Adipocyte (in vitro differentiated cells): Measurements from ENCODE around the gene MRM2.

Source experiments
- DNase-seq: peaks from one replicate; pipeline ENCODE4 v3.0.0-alpha.2; 2015; ENCODE audit warnings: low read depth
- H3K27me3 ChIP-seq: replicated peaks from 2 replicates; pipeline ENCODE4 v1.7.0; 2013; ENCODE audit warnings: mild to moderate bottlenecking, low read length, moderate library complexity; ENCODE audit not compliant: control insufficient read depth, insufficient read depth
- H3K36me3 ChIP-seq: 2 replicates; pipeline ENCODE4 v1.7.0; 2013; ENCODE audit warnings: low read length, mild to moderate bottlenecking, moderate library complexity; ENCODE audit not compliant: control insufficient read depth, insufficient read depth, severe bottlenecking
- H3K4me1 ChIP-seq: 2 replicates; pipeline ENCODE4 v1.7.0; 2013; ENCODE audit warnings: mild to moderate bottlenecking, low read length, moderate library complexity; ENCODE audit not compliant: control insufficient read depth, insufficient read depth
- H3K4me3 ChIP-seq: 2 replicates; pipeline ENCODE4 v1.7.0; 2013; ENCODE audit warnings: mild to moderate bottlenecking, low read length, moderate library complexity
- H3K9ac ChIP-seq: 2 replicates; pipeline ENCODE4 v1.7.0; 2013; ENCODE audit warnings: mild to moderate bottlenecking, low read length, moderate library complexity
- H3K9me3 ChIP-seq: 2 replicates; pipeline ENCODE4 v1.7.0; 2013; ENCODE audit warnings: mild to moderate bottlenecking, low read length, moderate library complexity; ENCODE audit not compliant: control insufficient read depth

The MRM2 gene

GRCh38 chr7:2210551-2211258, 31.3 kb downstream of the MRM2 start:
- H3K4me3 ChIP-seq = no peak overlapping the region
- H3K27me3 ChIP-seq = no peaks in the 10 kb centered on the region
- no peaks in the 10 kb centered on the region for H3K4me1 ChIP-seq
- no peak for DNase-seq
- peaks cover 39% of the 10 kb centered on the region for H3K36me3 ChIP-seq
- no peaks in the 10 kb centered on the region for H3K9me3 ChIP-seq
- no peak overlapping the region for H3K9ac ChIP-seq

GRCh38 chr7:2209961-2210323, 32.1 kb downstream of the MRM2 start:
- H3K9me3 ChIP-seq = no peaks in the 10 kb centered on the region
- peaks cover 36% of the 10 kb centered on the region for H3K36me3 ChIP-seq
- DNase-seq = no peak
- no peak overlapping the region for H3K4me3 ChIP-seq
- H3K4me1 ChIP-seq = no peaks in the 10 kb centered on the region
- H3K27me3 ChIP-seq = no peaks in the 10 kb centered on the region
- peak overlapping the region; percentile 36 for H3K9ac ChIP-seq

- H3K27me3 ChIP-seq = no peaks in the 10 kb centered on the region
- H3K4me3 ChIP-seq = no peak overlapping the region
- H3K4me1 ChIP-seq = no peaks in the 10 kb centered on the region
- DNase-seq = peak; percentile 89
- H3K9ac ChIP-seq = peak overlapping the region; percentile 36
- H3K36me3 ChIP-seq = peaks cover 31% of the 10 kb centered on the region
- H3K9me3 ChIP-seq = no peaks in the 10 kb centered on the region
Observed at GRCh38 chr7:2209146-2209960, 32.7 kb downstream of the MRM2 start.

DNA sequence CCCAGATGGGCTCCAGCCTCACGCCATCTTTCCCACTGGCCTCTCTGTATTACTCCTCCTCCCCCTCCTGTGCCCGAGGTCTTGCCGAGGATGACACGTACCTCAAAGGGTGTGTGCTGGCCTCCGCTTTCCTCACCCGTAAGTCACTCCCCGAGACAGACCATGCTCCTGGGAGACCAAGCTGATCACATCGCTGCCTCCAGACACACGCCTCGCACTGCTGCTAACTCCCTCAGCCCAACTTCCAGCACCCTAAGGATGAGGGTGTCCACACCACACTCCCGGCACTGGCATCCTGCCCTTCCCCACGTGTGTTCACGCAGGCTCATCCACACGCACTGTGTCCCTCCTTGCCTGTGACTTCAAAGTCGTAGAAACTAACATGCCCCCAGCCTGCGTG, 33.3 kb downstream of the MRM2 start:
- H3K4me1 ChIP-seq = no peaks in the 10 kb centered on the region
- H3K9ac ChIP-seq = no peak overlapping the region
- H3K9me3 ChIP-seq = no peaks in the 10 kb centered on the region
- no peak for DNase-seq
- no peak overlapping the region for H3K4me3 ChIP-seq
- no peaks in the 10 kb centered on the region for H3K27me3 ChIP-seq
- H3K36me3 ChIP-seq = peaks cover 27% of the 10 kb centered on the region

DNA sequence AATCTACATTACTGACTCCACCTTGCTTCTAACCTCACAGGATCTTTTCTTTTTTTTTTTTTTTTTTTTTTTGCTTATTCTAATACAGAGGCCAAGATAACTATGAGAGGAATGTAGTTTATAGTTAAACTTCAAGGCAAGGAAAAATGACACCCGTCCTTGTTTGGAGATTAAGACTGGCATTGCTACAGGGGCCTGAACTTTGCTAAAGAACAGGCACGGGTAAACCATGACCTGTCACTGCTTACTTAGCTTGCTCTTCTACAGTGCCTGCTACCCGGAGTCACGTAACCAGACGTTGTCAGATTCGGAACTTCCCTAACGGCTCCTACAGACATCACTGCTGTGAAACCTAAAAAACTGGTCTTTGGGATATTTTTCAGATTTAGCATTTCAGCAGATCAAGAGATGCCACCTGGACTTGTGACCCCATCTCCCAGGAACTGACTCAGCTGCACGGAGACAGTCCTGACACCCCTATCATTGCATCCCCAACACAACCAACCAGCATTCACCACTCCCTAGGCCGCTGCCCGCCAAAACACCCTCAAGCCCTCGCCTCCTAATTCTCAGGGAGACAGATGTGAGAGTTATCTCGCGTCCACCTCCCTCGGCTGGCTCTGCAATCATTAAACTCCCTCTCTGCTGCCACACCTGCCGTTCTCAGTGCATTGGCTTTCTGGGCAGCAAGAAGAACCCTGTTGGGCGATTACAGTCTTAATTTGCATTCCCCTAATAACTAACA, 36.8 kb downstream of the MRM2 start:
- Histone ChIP-seq H3K27me3 (no peaks in the 10 kb centered on the region), H3K9ac (no peak overlapping the region), H3K36me3 (peaks cover 13% of the 10 kb centered on the region), H3K4me3 (no peak overlapping the region), H3K9me3 (no peaks in the 10 kb centered on the region), H3K4me1 (no peaks in the 10 kb centered on the region)
- peak; percentile 31 for DNase-seq

- H3K4me1 ChIP-seq = no peaks in the 10 kb centered on the region
- no peak for DNase-seq
- no peak overlapping the region for H3K9ac ChIP-seq
- no peak overlapping the region for H3K4me3 ChIP-seq
- H3K27me3 ChIP-seq = no peaks in the 10 kb centered on the region
- peaks cover 17% of the 10 kb centered on the region for H3K36me3 ChIP-seq
- no peaks in the 10 kb centered on the region for H3K9me3 ChIP-seq
Observed at GRCh38 chr7:2204446-2204845, 37.6 kb downstream of the MRM2 start.

- no peaks in the 10 kb centered on the region for H3K27me3 ChIP-seq
- no peak overlapping the region for H3K4me3 ChIP-seq
- DNase-seq = peak; percentile 23
- no peak overlapping the region for H3K9ac ChIP-seq
- no peaks in the 10 kb centered on the region for H3K9me3 ChIP-seq
- H3K4me1 ChIP-seq = no peaks in the 10 kb centered on the region
- H3K36me3 ChIP-seq = peaks cover 17% of the 10 kb centered on the region
Observed at GRCh38 chr7:2203766-2204300, 38.2 kb downstream of the MRM2 start.

- Histone ChIP-seq H3K4me1 (no peaks in the 10 kb centered on the region), H3K4me3 (no peak overlapping the region), H3K27me3 (no peaks in the 10 kb centered on the region), H3K9ac (no peak overlapping the region), H3K9me3 (no peaks in the 10 kb centered on the region), H3K36me3 (peaks cover 19% of the 10 kb centered on the region)
- peak; percentile 1 for DNase-seq
Observed at GRCh38 chr7:2202901-2203765, 38.9 kb downstream of the MRM2 start.

GRCh38 chr7:2202361-2202761, 39.6 kb downstream of the MRM2 start:
- Histone ChIP-seq H3K4me3 (no peak overlapping the region), H3K9me3 (no peaks in the 10 kb centered on the region), H3K36me3 (peaks cover 12% of the 10 kb centered on the region), H3K27me3 (no peaks in the 10 kb centered on the region), H3K4me1 (no peaks in the 10 kb centered on the region), H3K9ac (no peak overlapping the region)
- no peak for DNase-seq

DNA sequence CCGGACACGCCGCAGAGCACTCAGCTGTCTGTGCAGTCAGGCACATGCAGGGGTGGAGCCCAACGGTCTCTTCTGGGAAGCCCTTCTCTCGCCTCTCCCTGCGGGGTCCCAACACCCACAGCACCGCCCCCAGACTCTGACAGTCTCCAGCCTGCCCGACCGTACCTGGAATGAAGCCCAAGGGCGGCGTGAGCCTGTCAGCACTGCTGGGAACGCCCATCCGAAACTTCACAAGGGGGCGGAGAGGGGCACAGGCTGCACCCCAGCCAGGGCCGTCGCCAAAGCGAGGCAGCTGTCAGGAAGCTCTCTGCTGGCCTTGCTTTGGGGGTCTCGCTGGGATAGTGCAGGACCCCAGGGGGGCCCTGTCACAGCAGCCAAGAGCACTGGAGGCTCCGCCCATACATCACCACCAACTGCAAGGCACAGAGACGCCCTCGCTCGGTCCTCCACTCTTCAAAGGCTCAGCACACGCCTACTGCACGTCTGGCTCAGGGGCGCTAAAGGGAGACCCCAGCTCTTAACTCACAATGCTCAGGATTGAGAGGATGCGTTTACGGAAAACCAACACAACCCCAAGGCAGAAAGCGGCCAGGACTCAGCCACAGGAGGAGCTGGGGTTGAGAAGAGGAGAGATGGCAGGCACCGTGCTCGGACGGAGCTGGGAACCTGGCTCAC, 40.2 kb downstream of the MRM2 start:
- Histone ChIP-seq H3K9me3 (no peaks in the 10 kb centered on the region), H3K36me3 (peaks cover 8% of the 10 kb centered on the region), H3K4me1 (no peaks in the 10 kb centered on the region), H3K9ac (no peak overlapping the region), H3K4me3 (no peak overlapping the region), H3K27me3 (no peaks in the 10 kb centered on the region)
- no peak for DNase-seq
